ENCODE results near the gene PRKAG1.

GRCh38 chr12:48958049-48958388 is 60.6 kb downstream of the PRKAG1 start:
- TF ChIP-seq EZH2 (IDR thresholded peaks at IDR 0.05), result no peak
- no peak for TF ChIP-seq POLR2AphosphoS5 (IDR thresholded peaks at IDR 0.05; ENCODE audit: borderline replicate concordance, low read depth, low read length)
